Mononuclear cell (primary cell): ENCODE results near the gene PPP6R1. TPM values are rescaled to one million over a fixed set of nuclear protein-coding genes. Genes with fewer than 3 reads are reported as not detected.

Source experiments
- H3K27me3 ChIP-seq: 2 replicates; pipeline ENCODE4 v1.6.0; 2011; ENCODE audit warnings: low read length, control low read depth; ENCODE audit not compliant: insufficient read depth
- H3K4me1 ChIP-seq: 2 replicates; pipeline ENCODE4 v1.5.1; 2011; ENCODE audit warnings: mild to moderate bottlenecking, low read length, control low read depth; ENCODE audit not compliant: insufficient read depth
- H3K4me3 ChIP-seq: 2 replicates; pipeline ENCODE4 v1.5.1; 2011; ENCODE audit warnings: mild to moderate bottlenecking, low read length, moderate library complexity
- H3K9me3 ChIP-seq: 2 replicates; pipeline ENCODE4 v1.5.1; 2011; ENCODE audit warnings: low read depth, mild to moderate bottlenecking, control low read depth, low read length
- total RNA-seq: library from RNA; depleted of rRNA; stranded (reverse); fragments of >200 nt; gene quantifications from one replicate; pipeline ENCODE4 v1.2.3, GENCODE V29; 2012

Gene PPP6R1
- total RNA-seq, 1 donor = 62.5 TPM

- H3K27me3 ChIP-seq = no peaks in the 10 kb centered on the region
- no peaks in the 10 kb centered on the region for H3K9me3 ChIP-seq
- peaks cover 20% of the 10 kb centered on the region for H3K4me1 ChIP-seq
These were observed 14.7 kb downstream of the PPP6R1 start for GRCh38 chr19:55244004-55244680.

GRCh38 chr19:55242517-55242916 is 16.3 kb downstream of the PPP6R1 start:
- H3K9me3 ChIP-seq = no peaks in the 10 kb centered on the region
- H3K4me1 ChIP-seq = peaks cover 4% of the 10 kb centered on the region
- H3K4me3 ChIP-seq = no peak overlapping the region
- H3K27me3 ChIP-seq = no peaks in the 10 kb centered on the region

More at GRCh38 chr19:55244004-55244680, 14.7 kb downstream of the PPP6R1 start:
- no peak overlapping the region for H3K4me3 ChIP-seq

GRCh38 chr19:55241935-55242464 is 16.8 kb downstream of the PPP6R1 start:
- H3K4me1 ChIP-seq = no peaks in the 10 kb centered on the region
- H3K27me3 ChIP-seq = no peaks in the 10 kb centered on the region
- H3K4me3 ChIP-seq = no peak overlapping the region
- no peaks in the 10 kb centered on the region for H3K9me3 ChIP-seq

- Histone ChIP-seq H3K27me3 (no peaks in the 10 kb centered on the region), H3K4me3 (no peak overlapping the region), H3K4me1 (no peaks in the 10 kb centered on the region), H3K9me3 (no peaks in the 10 kb centered on the region)
These were observed 17.5 kb downstream of the PPP6R1 start for GRCh38 chr19:55241143-55241934.

GRCh38 chr19:55240713-55241020 is 18.1 kb downstream of the PPP6R1 start:
- Histone ChIP-seq H3K4me3 (no peak overlapping the region), H3K4me1 (no peaks in the 10 kb centered on the region), H3K27me3 (no peaks in the 10 kb centered on the region), H3K9me3 (no peaks in the 10 kb centered on the region)

- H3K4me3 ChIP-seq = no peak overlapping the region
- H3K27me3 ChIP-seq = no peaks in the 10 kb centered on the region
- no peaks in the 10 kb centered on the region for H3K4me1 ChIP-seq
- no peaks in the 10 kb centered on the region for H3K9me3 ChIP-seq
These were observed 19.8 kb downstream of the PPP6R1 start for GRCh38 chr19:55239004-55239403.

GRCh38 chr19:55238030-55238429 is 20.8 kb downstream of the PPP6R1 start:
- no peaks in the 10 kb centered on the region for H3K27me3 ChIP-seq
- H3K4me1 ChIP-seq = no peaks in the 10 kb centered on the region
- no peaks in the 10 kb centered on the region for H3K9me3 ChIP-seq
- no peak overlapping the region for H3K4me3 ChIP-seq

GRCh38 chr19:55232986-55233385 is 25.8 kb downstream of the PPP6R1 start:
- H3K27me3 ChIP-seq = no peaks in the 10 kb centered on the region
- no peaks in the 10 kb centered on the region for H3K9me3 ChIP-seq

GRCh38 chr19:55232286-55232602 is 26.6 kb downstream of the PPP6R1 start:
- Histone ChIP-seq H3K27me3 (no peaks in the 10 kb centered on the region), H3K9me3 (no peaks in the 10 kb centered on the region), H3K4me1 (no peaks in the 10 kb centered on the region), H3K4me3 (no peak overlapping the region)

More at GRCh38 chr19:55232986-55233385, 25.8 kb downstream of the PPP6R1 start:
- Histone ChIP-seq H3K4me1 (no peaks in the 10 kb centered on the region), H3K4me3 (no peak overlapping the region)

- Histone ChIP-seq H3K4me1 (no peaks in the 10 kb centered on the region), H3K27me3 (no peaks in the 10 kb centered on the region), H3K4me3 (no peak overlapping the region), H3K9me3 (no peaks in the 10 kb centered on the region)
These were observed 27.2 kb downstream of the PPP6R1 start for GRCh38 chr19:55231391-55232285.

- Histone ChIP-seq H3K4me3 (no peak overlapping the region), H3K9me3 (no peaks in the 10 kb centered on the region), H3K4me1 (no peaks in the 10 kb centered on the region), H3K27me3 (no peaks in the 10 kb centered on the region)
These were observed 28.0 kb downstream of the PPP6R1 start for GRCh38 chr19:55230780-55231179.

GRCh38 chr19:55230329-55230728 is 28.5 kb downstream of the PPP6R1 start:
- H3K27me3 ChIP-seq = no peaks in the 10 kb centered on the region
- no peaks in the 10 kb centered on the region for H3K4me1 ChIP-seq
- H3K4me3 ChIP-seq = no peak overlapping the region
- H3K9me3 ChIP-seq = no peaks in the 10 kb centered on the region

- no peaks in the 10 kb centered on the region for H3K9me3 ChIP-seq
- H3K27me3 ChIP-seq = no peaks in the 10 kb centered on the region
- no peak overlapping the region for H3K4me3 ChIP-seq
- H3K4me1 ChIP-seq = no peaks in the 10 kb centered on the region
These were observed 29.0 kb downstream of the PPP6R1 start for GRCh38 chr19:55229789-55230182.

GRCh38 chr19:55229145-55229788 is 29.6 kb downstream of the PPP6R1 start:
- no peaks in the 10 kb centered on the region for H3K4me1 ChIP-seq
- H3K27me3 ChIP-seq = no peaks in the 10 kb centered on the region
- no peak overlapping the region for H3K4me3 ChIP-seq
- no peaks in the 10 kb centered on the region for H3K9me3 ChIP-seq
